GM12878 (cell line): ENCODE data around the gene FAM120B. TPM values are rescaled to one million over a fixed set of nuclear protein-coding genes. Genes with fewer than 3 reads are reported as not detected.

Source experiments
- ATAC-seq: fragments of 200-7000 bp; cut with Tn5 transposase; 3 replicates; pipeline ENCODE4 v1.9.1; 2020; ENCODE audit warnings: mild to moderate bottlenecking, moderate library complexity
- BruUV-seq: library from RNA; stranded (reverse); fragments of 400-500 nt; replicated peaks from 2 replicates; lab custom pipeline; 2021; lab: Mats Ljungman, UMichigan
- CTCF ChIA-PET: fragments of 300-600 bp; sonication (Branson Sonifier 250); formaldehyde crosslinking; extraction: SDS; loops from one replicate; lab custom pipeline; 2021; ENCODE audit warnings: inconsistent platforms; lab: Yijun Ruan, JAX
- POLR2A ChIA-PET: fragments of 350-600 bp; formaldehyde crosslinking; extraction: SDS; loops from one replicate; lab custom pipeline; 2021; ENCODE audit warnings: inconsistent platforms; lab: Charles Lee
- RAD21 ChIA-PET: fragments of 300-600 bp; sonication (Branson Sonifier 250); formaldehyde crosslinking; loops from one replicate; lab custom pipeline; 2023; ENCODE audit warnings: antibody characterized with exemption; ENCODE audit not compliant: unreplicated experiment; lab: Charles Lee
- SMC1A ChIA-PET: fragments of 300-600 bp; sonication (Branson Sonifier 250); formaldehyde crosslinking; loops from one replicate; lab custom pipeline; 2023; ENCODE audit not compliant: unreplicated experiment, uncharacterized antibody; lab: Charles Lee
- DNase-seq: peaks from one replicate; pipeline ENCODE4 v3.0.0-alpha.2; 2011; ENCODE audit warnings: low read depth, low spot score
- FAIRE-seq: peaks from 3 replicates; lab custom pipeline; 2011; peaks lifted over from hg19 to GRCh38; lab: Jason Lieb, UNC
- H2AFZ ChIP-seq: 2 replicates; pipeline ENCODE4 v1.6.0; 2011; ENCODE audit warnings: low read depth, low read length, control low read depth; ENCODE audit not compliant: control insufficient read depth
- H3K27ac ChIP-seq: 2 replicates; pipeline ENCODE4 v1.5.1; 2011; ENCODE audit warnings: control low read depth; ENCODE audit not compliant: control insufficient read depth, insufficient read depth
- H3K27me3 ChIP-seq, 2 experiments: replicated peaks in 1 of 2; 2 replicates each; pipeline versions ENCODE4 v1.6.0 to v1.6.1; 2011; ENCODE audit warnings: low read length in 1 of 2; ENCODE audit not compliant: control insufficient read depth in 2 of 2, insufficient read depth in 2 of 2
- H3K36me3 ChIP-seq, 2 experiments: 2 replicates each; pipeline ENCODE4 v1.5.1; 2011; ENCODE audit warnings: low read length in 1 of 2; ENCODE audit not compliant: control insufficient read depth in 2 of 2, insufficient read depth in 2 of 2
- H3K4me1 ChIP-seq: 2 replicates; pipeline ENCODE4 v1.6.1; 2011; ENCODE audit warnings: mild to moderate bottlenecking, low read length, moderate library complexity, mixed read lengths; ENCODE audit not compliant: control insufficient read depth, insufficient read depth
- H3K4me2 ChIP-seq: 2 replicates; pipeline ENCODE4 v1.6.0; 2011; ENCODE audit warnings: control low read depth; ENCODE audit not compliant: control insufficient read depth, insufficient read depth
- H3K4me3 ChIP-seq: fragments of 200-600 bp; sonication (generic); 2 replicates; pipeline ENCODE4 v1.5.1; 2016
- H3K79me2 ChIP-seq: 2 replicates; pipeline ENCODE4 v1.6.0; 2011; ENCODE audit warnings: low read length; ENCODE audit not compliant: control insufficient read depth, insufficient read depth
- H3K9ac ChIP-seq: 2 replicates; pipeline ENCODE4 v1.8.0; 2011; ENCODE audit warnings: low read length, control low read depth, mixed read lengths; ENCODE audit not compliant: control insufficient read depth, insufficient read depth
- H3K9me3 ChIP-seq: replicated peaks from 3 replicates; pipeline ENCODE4 v1.5.1; 2011; ENCODE audit warnings: mild to moderate bottlenecking, low read length; ENCODE audit not compliant: control insufficient read depth, insufficient read depth
- H4K20me1 ChIP-seq: 2 replicates; pipeline ENCODE4 v1.6.0; 2011; ENCODE audit not compliant: control insufficient read depth, insufficient read depth
- BMI1 ChIP-seq: fragments of 450-650 bp; IDR thresholded peaks from 2 replicates; pipeline ENCODE4 v1.6.1; 2016; ENCODE audit warnings: mild to moderate bottlenecking, moderate library complexity, borderline replicate concordance
- DPF2 ChIP-seq: fragments of 450-650 bp; IDR thresholded peaks from 2 replicates; pipeline ENCODE4 v1.6.1; 2017; ENCODE audit warnings: mild to moderate bottlenecking
- IKZF1 ChIP-seq: fragments of 450-650 bp; conservative IDR thresholded peaks from 2 replicates; pipeline ENCODE4 v1.6.1; 2017; ENCODE audit warnings: antibody characterized with exemption, mild to moderate bottlenecking
- MYC ChIP-seq: IDR thresholded peaks from 2 replicates; pipeline ENCODE4 v1.6.1; 2011; ENCODE audit warnings: mild to moderate bottlenecking, low read length, moderate library complexity, inconsistent platforms; ENCODE audit not compliant: insufficient read depth, insufficient replicate concordance, insufficient read length, severe bottlenecking
- SIN3A ChIP-seq: IDR thresholded peaks from 2 replicates; pipeline ENCODE4 v1.6.1; 2012; ENCODE audit warnings: low read depth, low read length, improper control_type of control experiment
- TCF7 ChIP-seq: IDR thresholded peaks from 2 replicates; pipeline ENCODE4 v1.6.1; 2014; ENCODE audit warnings: antibody characterized with exemption, borderline replicate concordance
- ZNF217 ChIP-seq: fragments of 450-650 bp; IDR thresholded peaks from 2 replicates; pipeline ENCODE4 v1.6.1; 2017; ENCODE audit warnings: antibody characterized with exemption, mild to moderate bottlenecking
- WGBS: methylation state at CpG from one replicate; pipeline ENCODE4 v1.1.6; 2016; ENCODE audit warnings: low lambda C conversion rate; ENCODE audit not compliant: insufficient replicate concordance, insufficient coverage; ENCODE audit errors: missing lambda C conversion rate; 5-methylcytosine and 5-hydroxymethylcytosine counted together
- in situ Hi-C: fragments of 300-500 bp; cut with MboI; formaldehyde crosslinking; loops from 9 replicates; pipeline ENCODE4 v1.14.3; 2018; ENCODE audit warnings: mixed read lengths
- intact Hi-C: fragments of 100-400 bp; cut with micrococcal nuclease; formaldehyde crosslinking; loops from one replicate; pipeline ENCODE4 v1.14.2; 2022; ENCODE audit not compliant: unreplicated experiment
- polyA plus RNA-seq, 11 experiments: library from polyadenylated mRNA; depleted of rRNA in 4 of 11; unstranded in 6 of 11; stranded (reverse) in 5 of 11; fragments of >200 nt; fragmentation: Nextera tagmentation in 4 of 11; fragmentation: Illumina TruSeq in 1 of 11; extraction: Ambion mirVana in 4 of 11; extraction: Trizol in 1 of 11; gene quantifications; 1 replicate in 1 of 11; 2 replicates in 10 of 11; pipeline versions ENCODE4 v1.2.1 to v1.2.3, GENCODE V29; 2011 to 2016; ENCODE audit warnings: inconsistent platforms in 2 of 11, missing spikeins in 2 of 11, low read depth in 1 of 11
- total RNA-seq, 4 experiments: library from RNA; depleted of rRNA in 3 of 4; stranded (reverse); fragments of >200 nt in 3 of 4; fragmentation: Illumina TruSeq in 1 of 4; extraction: Trizol in 1 of 4; gene quantifications; 2 replicates each; pipeline versions ENCODE4 v1.2.1 to v1.2.3, GENCODE V29; 2013 to 2021
- TF ChIP-seq, protein P1 (sequence below): fragments of 450-650 bp; IDR thresholded peaks from 2 replicates; pipeline ENCODE4 v1.6.1; 2017; ENCODE audit warnings: mild to moderate bottlenecking, moderate library complexity
- TF ChIP-seq, protein P2 (sequence below): fragments of 450-650 bp; IDR thresholded peaks from 2 replicates; pipeline ENCODE4 v1.6.1; 2017; ENCODE audit warnings: antibody characterized with exemption, mild to moderate bottlenecking, moderate library complexity
- TF ChIP-seq, protein P3 (sequence below): IDR thresholded peaks from 2 replicates; pipeline ENCODE4 v1.6.1; 2012; ENCODE audit warnings: low read depth, low read length, improper control_type of control experiment
- TF ChIP-seq, protein P4 (sequence below), 3 experiments: IDR thresholded peaks in 2 of 3; conservative IDR thresholded peaks in 1 of 3; 2 replicates each; pipeline ENCODE4 v1.5.1; 2011; ENCODE audit warnings: low read depth in 3 of 3, low read length in 3 of 3, mild to moderate bottlenecking in 3 of 3, control low read depth in 2 of 3, moderate library complexity in 2 of 3, inconsistent platforms in 1 of 3, mixed read lengths in 1 of 3; ENCODE audit not compliant: control insufficient read depth in 2 of 3, insufficient read depth in 1 of 3; ENCODE audit errors: extremely low read depth in 1 of 3

Gene FAM120B
- total and polyA plus RNA-seq, 10 of the 15 experiments (the other 5 are each of a cell fraction or from before 2014, with no cell fraction given) = 3.3 to 21.6 (median 15.3) TPM

DNA sequence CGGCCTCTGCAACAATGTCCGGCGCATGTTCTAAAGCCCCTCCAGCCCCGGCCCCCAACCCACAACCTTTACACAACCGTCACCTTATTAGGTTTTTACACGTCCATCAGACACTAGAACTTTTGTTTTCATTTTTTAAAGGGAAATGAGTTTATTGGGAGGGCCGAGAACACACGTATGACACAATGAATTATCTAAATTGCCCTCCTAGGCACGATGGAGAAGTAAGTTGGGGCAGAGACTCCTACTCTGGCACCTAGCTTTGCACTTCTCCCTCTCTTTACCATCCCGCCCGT, 14.5 kb upstream of the FAM120B start:
- Histone ChIP-seq H3K9me3 (no peaks in the 10 kb centered on the region), H3K4me2 (peak overlapping the region; percentile 82), H3K36me3 (no peaks in the 10 kb centered on the region), H3K4me3 (peak overlapping the region; percentile 38; the same call in 1 of the 2 replicates), H3K9ac (no peak overlapping the region), H3K79me2 (no peaks in the 10 kb centered on the region), H4K20me1 (no peaks in the 10 kb centered on the region), H3K4me1 (peaks cover 27% of the 10 kb centered on the region), H2AFZ (no peak overlapping the region), H3K27me3 (peaks cover 13 to 46% of the 10 kb centered on the region in 2 experiments), H3K27ac (no peak overlapping the region)
- ChIA-PET SMC1A (interaction anchor here (1.3 to 2.0 kb wide), 4 partner anchors 19 to 461 kb away, joined by 4 to 7 read pairs (median 5); no protein-coding TSS in a partner anchor), RAD21 (interaction anchor here (0.6 to 2.1 kb wide), 7 partner anchors 17 to 461 kb away, joined by 3 to 11 read pairs (median 4); no protein-coding TSS in a partner anchor), POLR2A (interaction anchor here (1.0 kb wide), 1 partner anchor 14 kb away, joined by 5 read pairs; no protein-coding TSS in a partner anchor), CTCF (interaction anchor here (0.8 to 2.2 kb wide), 3 partner anchors 17 to 460 kb away, joined by 3 to 5 read pairs (median 5); no protein-coding TSS in a partner anchor)
- intact Hi-C loops (loop anchor here (10.0 kb wide), 1 partner anchor 457 kb away; no protein-coding TSS in a partner anchor), in situ Hi-C loops (no loop called here)
- WGBS = under 1% methylated on average over 11 of the region's 11 CpGs
- no TSS peak for BruUV-seq
- FAIRE-seq (no peak), ATAC-seq (no peak), DNase-seq (no peak)
- TF ChIP-seq, protein P1, sequence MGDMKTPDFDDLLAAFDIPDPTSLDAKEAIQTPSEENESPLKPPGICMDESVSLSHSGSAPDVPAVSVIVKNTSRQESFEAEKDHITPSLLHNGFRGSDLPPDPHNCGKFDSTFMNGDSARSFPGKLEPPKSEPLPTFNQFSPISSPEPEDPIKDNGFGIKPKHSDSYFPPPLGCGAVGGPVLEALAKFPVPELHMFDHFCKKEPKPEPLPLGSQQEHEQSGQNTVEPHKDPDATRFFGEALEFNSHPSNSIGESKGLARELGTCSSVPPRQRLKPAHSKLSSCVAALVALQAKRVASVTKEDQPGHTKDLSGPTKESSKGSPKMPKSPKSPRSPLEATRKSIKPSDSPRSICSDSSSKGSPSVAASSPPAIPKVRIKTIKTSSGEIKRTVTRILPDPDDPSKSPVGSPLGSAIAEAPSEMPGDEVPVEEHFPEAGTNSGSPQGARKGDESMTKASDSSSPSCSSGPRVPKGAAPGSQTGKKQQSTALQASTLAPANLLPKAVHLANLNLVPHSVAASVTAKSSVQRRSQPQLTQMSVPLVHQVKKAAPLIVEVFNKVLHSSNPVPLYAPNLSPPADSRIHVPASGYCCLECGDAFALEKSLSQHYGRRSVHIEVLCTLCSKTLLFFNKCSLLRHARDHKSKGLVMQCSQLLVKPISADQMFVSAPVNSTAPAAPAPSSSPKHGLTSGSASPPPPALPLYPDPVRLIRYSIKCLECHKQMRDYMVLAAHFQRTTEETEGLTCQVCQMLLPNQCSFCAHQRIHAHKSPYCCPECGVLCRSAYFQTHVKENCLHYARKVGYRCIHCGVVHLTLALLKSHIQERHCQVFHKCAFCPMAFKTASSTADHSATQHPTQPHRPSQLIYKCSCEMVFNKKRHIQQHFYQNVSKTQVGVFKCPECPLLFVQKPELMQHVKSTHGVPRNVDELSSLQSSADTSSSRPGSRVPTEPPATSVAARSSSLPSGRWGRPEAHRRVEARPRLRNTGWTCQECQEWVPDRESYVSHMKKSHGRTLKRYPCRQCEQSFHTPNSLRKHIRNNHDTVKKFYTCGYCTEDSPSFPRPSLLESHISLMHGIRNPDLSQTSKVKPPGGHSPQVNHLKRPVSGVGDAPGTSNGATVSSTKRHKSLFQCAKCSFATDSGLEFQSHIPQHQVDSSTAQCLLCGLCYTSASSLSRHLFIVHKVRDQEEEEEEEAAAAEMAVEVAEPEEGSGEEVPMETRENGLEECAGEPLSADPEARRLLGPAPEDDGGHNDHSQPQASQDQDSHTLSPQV = no peak
- no peak for TF ChIP-seq IKZF1
- no peak for TF ChIP-seq ZNF217
- TF ChIP-seq BMI1 = no peak
- TF ChIP-seq, protein P2, sequence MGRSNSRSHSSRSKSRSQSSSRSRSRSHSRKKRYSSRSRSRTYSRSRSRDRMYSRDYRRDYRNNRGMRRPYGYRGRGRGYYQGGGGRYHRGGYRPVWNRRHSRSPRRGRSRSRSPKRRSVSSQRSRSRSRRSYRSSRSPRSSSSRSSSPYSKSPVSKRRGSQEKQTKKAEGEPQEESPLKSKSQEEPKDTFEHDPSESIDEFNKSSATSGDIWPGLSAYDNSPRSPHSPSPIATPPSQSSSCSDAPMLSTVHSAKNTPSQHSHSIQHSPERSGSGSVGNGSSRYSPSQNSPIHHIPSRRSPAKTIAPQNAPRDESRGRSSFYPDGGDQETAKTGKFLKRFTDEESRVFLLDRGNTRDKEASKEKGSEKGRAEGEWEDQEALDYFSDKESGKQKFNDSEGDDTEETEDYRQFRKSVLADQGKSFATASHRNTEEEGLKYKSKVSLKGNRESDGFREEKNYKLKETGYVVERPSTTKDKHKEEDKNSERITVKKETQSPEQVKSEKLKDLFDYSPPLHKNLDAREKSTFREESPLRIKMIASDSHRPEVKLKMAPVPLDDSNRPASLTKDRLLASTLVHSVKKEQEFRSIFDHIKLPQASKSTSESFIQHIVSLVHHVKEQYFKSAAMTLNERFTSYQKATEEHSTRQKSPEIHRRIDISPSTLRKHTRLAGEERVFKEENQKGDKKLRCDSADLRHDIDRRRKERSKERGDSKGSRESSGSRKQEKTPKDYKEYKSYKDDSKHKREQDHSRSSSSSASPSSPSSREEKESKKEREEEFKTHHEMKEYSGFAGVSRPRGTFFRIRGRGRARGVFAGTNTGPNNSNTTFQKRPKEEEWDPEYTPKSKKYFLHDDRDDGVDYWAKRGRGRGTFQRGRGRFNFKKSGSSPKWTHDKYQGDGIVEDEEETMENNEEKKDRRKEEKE = no peak
- TF ChIP-seq SIN3A = no peak
- no peak for TF ChIP-seq DPF2
- TF ChIP-seq, protein P3, sequence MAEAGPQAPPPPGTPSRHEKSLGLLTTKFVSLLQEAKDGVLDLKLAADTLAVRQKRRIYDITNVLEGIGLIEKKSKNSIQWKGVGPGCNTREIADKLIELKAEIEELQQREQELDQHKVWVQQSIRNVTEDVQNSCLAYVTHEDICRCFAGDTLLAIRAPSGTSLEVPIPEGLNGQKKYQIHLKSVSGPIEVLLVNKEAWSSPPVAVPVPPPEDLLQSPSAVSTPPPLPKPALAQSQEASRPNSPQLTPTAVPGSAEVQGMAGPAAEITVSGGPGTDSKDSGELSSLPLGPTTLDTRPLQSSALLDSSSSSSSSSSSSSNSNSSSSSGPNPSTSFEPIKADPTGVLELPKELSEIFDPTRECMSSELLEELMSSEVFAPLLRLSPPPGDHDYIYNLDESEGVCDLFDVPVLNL = no peak
- no peak for TF ChIP-seq TCF7
- TF ChIP-seq, protein P4, sequence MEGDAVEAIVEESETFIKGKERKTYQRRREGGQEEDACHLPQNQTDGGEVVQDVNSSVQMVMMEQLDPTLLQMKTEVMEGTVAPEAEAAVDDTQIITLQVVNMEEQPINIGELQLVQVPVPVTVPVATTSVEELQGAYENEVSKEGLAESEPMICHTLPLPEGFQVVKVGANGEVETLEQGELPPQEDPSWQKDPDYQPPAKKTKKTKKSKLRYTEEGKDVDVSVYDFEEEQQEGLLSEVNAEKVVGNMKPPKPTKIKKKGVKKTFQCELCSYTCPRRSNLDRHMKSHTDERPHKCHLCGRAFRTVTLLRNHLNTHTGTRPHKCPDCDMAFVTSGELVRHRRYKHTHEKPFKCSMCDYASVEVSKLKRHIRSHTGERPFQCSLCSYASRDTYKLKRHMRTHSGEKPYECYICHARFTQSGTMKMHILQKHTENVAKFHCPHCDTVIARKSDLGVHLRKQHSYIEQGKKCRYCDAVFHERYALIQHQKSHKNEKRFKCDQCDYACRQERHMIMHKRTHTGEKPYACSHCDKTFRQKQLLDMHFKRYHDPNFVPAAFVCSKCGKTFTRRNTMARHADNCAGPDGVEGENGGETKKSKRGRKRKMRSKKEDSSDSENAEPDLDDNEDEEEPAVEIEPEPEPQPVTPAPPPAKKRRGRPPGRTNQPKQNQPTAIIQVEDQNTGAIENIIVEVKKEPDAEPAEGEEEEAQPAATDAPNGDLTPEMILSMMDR (IDR thresholded peaks at IDR 0.05 in 2 of 3, conservative IDR thresholded peaks at IDR 0.05 in 1 of 3; ENCODE audit: control insufficient read depth in 2 of 3, extremely low read depth in 1 of 3, insufficient read depth in 1 of 3, low read depth in 3 of 3, low read length in 3 of 3) = no peak
- no peak for TF ChIP-seq MYC
